GM19467 (cell line): ENCODE results near the gene ACTA1.
"Not testable (repeated sequence)": the region's sequence is repeated elsewhere in the genome, so short reads cannot be mapped to it uniquely, and the experiment has no call there.

Source experiments
- ATAC-seq: cut with Tn5 transposase; IDR thresholded peaks from one replicate; pipeline ENCODE4 v1.9.1; 2021; ENCODE audit warnings: mild to moderate bottlenecking, moderate library complexity; ENCODE audit not compliant: unreplicated experiment

Gene ACTA1

GRCh38 chr1:229434005-229434640 is at the start of gene ACTA1:
TSS of gene ACTA1 (minus strand) at chr1:229434094. CDS start at chr1:229433115, 979 bp downstream.
- no peak for ATAC-seq

GRCh38 chr1:229482511-229482910 is 48.6 kb upstream of the ACTA1 start:
- no peak for ATAC-seq

GRCh38 chr1:229480495-229480894 is 46.6 kb upstream of the ACTA1 start:
- ATAC-seq, result no peak

- peak; percentile 73 for ATAC-seq
Observed at GRCh38 chr1:229479660-229480399, 45.9 kb upstream of the ACTA1 start.

DNA sequence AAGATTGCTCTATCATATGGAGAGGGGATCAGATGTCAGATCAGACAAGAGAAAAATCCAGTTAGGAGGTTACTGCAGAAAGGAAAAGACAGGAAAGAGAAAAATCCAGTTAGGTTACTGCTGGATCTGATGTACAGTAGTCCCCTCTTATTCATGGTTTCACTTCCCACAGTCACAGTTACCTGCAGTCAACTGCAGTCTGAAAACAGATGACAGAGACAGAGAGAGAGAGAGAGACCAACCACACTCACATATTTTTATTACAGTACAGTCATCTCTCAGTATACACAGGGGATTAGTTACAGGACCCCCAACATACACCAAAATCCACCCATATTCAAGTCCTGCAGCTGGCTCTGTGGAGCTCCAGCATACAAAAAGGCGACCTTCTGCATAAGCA is 45.0 kb upstream of the ACTA1 start:
- peak; percentile 56 for ATAC-seq

DNA sequence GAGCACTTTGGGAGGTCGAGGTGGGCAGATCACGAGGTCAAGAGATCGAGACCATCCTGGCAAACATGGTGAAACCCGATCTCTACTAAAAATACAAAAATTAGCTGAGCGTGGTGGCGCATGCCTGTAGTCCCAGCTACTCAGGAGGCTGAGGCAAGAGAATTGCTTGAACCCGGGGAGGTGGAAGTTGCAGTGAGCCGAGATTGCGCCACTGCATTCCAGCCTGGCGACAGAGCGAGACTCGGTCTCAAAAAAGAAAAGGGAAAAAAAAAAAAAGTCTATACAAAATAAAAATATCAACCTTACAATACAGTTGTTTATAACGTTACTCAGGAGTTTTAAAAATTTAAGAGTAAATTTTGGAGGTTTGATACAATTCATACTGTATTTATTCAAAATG is 42.0 kb upstream of the ACTA1 start:
- not testable (repeated sequence) for ATAC-seq

DNA sequence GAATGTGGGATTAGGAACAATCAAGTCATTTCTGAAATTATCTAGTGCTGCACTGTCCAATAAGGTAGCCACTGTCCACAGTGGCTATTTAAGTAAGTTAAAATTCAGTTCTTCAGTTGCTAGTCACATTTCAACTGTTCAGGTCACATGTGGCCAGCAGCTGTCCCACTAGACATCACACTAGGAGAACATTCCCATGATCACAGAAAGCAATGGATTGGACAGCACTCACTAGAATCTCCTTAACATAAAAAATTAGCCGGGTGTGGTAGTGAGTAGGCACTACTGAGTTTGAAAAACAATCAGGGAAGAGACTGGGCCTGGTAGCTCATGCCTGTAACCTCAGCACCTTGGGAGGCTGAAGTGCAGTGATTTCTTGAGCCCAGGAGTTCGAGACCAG is 40.6 kb upstream of the ACTA1 start:
- ATAC-seq, result no peak

- ATAC-seq, result no peak
Observed at GRCh38 chr1:229471175-229471574, 37.3 kb upstream of the ACTA1 start.

- ATAC-seq, result no peak
Observed at GRCh38 chr1:229470406-229471043, 36.6 kb upstream of the ACTA1 start.

- no peak for ATAC-seq
Observed at GRCh38 chr1:229466887-229467286, 33.0 kb upstream of the ACTA1 start.

DNA sequence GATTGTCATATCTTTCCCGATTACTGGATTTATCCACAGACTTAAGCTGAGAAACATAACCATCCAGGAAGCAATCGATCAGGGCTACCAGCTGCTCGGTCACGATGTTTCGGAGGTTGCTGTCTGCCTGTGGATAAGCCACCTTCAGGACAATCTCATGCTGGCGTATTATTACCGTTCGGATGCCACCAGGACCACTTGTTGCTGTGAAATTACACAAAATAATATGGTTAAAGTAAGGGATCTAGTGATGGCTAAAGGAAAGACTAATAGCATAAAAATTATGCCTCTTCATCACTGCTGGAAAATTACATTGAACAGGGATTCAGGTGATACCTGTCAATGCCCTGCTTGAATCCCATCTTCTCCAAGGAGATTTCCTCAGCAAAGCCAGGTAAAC is 30.8 kb upstream of the ACTA1 start:
- ATAC-seq, result no peak

DNA sequence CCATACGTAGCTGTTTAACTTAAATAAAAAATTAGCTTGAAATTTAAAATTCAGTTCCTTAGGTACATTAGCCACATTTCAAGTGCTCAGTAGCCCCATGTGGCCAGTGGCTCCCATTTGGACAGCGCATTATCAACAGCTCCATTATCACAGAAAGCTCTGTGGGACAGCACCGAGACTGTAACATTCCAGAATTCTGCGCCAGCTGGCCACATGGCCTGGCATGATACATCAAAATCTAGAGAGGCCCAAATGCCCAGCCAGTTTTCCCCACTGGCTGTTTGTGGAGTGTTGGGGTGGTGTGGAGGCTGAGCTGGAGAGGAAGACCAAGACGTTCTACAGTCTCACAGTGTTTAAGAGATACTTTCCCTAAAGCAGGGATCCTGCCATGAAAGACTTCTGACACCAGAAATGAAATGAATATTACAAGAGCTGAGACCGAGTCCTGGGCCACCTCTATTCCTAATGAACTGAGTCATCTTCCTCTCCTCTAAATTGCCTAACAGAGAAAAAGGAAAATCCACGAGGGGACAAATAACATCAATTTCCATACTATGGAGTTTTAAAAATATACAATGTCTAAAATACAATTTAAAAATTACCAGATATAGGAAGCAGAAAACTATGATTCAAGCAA is 27.3 kb upstream of the ACTA1 start:
- no peak for ATAC-seq

GRCh38 chr1:229459815-229460214 is 25.9 kb upstream of the ACTA1 start:
- ATAC-seq, result no peak

DNA sequence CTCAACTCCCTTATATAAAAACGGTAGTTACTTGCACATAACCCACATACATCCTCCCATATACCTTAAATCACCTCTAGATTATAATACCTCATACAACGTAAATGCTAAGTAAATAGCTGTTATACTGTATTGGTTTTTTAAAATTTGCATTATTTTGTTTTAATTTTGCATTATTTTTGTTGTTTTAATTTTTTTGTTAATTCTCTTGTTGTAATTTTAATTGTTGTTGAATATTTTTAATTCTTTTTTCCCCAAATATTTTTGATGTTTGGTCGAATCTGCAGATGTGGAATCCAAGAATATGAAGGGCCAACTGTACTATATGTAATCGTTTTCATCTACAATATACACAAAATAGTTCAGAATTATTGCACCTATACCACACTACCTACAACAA is 23.5 kb upstream of the ACTA1 start:
- no peak for ATAC-seq

DNA sequence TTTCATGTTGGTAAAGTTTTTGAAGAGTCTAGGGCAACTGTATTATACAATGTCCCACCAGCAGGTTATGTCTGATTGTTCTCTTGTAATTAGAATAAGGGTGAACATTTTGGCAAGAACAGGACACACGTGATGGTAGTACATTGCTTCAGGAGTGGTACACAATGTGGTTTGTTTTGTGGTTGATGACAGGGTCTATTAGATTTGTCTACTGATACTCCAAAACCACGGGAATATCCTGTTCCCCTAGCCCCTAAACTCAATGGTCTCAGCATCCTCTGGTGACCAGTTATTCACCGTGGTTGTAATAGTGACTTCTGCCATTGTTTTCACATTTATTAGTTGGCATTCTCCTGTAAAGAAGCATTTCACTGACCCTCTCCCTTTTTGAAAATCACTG is 22.1 kb upstream of the ACTA1 start:
- no peak for ATAC-seq

DNA sequence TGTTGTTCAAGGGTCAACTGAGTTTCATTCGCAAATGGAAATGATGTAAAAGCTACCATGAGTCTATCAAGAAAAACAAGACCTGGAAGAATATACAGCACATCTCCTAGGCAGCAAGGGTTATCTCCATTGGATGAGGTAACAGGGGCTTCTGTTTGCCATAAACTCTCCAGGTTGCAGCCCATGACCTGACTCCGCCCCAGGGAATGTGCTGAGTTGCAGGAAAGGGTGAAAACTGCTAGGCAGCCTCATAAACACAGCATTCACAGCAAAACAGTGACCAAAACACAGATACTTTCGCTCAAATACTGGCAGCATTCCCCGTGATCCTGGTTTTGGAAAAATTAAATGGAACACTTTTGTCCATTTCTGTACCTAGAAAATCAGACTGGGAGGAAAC is 20.2 kb upstream of the ACTA1 start:
- no peak for ATAC-seq

DNA sequence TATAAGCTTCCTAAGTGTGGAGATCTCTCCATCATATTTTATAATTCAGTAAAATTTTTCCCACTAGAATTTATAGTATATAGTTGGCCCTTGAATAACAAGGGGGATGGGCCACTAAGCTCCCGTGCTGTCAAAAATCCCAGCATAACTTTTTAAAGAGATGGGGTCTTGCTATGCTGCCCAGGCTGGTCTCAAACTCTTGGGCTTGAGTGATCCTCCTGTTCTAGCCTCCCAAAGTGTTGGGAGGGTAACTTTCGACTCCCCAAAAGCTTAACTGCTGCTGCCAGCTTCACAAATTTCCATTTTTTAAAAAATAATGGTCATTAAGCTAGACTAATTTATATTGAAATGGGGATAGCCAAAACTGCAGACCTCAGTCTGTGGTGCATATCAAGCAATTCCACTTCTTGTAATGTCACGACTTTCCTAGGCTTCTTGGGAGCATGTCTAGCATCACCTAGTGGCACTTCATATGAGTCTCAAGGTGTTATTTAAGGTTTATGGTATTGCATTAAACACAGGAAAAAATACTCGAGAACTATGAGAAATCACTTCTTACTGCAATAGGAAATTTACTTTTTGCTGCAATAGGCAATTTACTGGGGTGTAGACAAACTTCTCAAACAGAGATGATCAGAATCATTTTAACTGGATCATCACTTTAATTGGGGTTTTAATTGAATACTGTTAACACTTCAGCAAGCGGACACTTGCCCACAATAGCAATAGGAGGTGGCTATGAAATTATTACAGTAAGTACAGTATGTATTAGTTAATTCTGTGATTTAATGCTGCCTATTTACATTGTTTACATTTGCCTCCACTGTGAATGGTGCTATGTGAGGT is 19.3 kb upstream of the ACTA1 start:
- ATAC-seq, result no peak

DNA sequence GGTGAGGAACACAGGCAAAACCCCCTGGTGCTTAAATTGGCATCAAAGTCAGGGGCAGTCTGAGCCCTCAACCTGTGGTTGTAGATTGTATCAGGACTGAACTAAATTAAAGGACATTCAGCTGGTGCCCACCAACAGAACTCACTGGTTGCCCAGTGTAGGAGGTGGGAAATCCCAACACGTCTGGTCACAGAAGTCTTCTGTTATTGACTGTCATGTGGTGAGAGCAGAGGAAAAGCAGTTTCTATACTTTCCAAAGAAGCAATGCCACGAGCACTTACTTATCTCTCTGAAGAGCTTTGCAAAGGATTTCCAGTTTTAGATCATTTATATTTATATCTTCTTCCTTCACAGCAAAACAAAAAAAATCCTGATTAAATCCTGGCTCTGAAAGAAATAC is 15.0 kb upstream of the ACTA1 start:
- no peak for ATAC-seq

DNA sequence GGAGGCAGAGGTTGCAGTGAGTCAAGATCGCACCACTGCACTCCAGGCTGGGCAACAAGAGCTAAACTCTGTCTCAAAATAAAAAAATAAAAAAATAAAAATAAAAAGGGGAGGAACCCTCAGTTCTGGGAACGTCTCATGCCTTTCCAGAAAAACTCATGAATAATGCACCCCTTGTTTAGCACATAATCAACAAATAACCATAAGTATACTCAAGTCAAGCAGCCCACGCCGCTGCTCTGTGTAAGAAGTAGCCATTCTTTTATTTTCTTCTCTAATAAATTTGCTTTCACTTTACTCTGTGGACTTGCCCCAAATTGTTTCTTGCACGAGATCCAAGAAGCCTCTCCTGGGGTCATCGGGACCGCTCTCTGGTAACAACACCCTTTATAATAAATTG is 14.5 kb upstream of the ACTA1 start:
- no peak for ATAC-seq

GRCh38 chr1:229447809-229448252 is 13.9 kb upstream of the ACTA1 start:
- no peak for ATAC-seq

GRCh38 chr1:229445828-229446227 is 11.9 kb upstream of the ACTA1 start:
- no peak for ATAC-seq
